ENCODE measurements around the gene ASTN2. TPM values are rescaled to one million over a fixed set of nuclear protein-coding genes. Genes with fewer than 3 reads are reported as not detected.

The ASTN2 gene
- total RNA-seq, 4 donors from 2014 or later, result 0.94 to 5.6 (median 3.7) TPM

DNA sequence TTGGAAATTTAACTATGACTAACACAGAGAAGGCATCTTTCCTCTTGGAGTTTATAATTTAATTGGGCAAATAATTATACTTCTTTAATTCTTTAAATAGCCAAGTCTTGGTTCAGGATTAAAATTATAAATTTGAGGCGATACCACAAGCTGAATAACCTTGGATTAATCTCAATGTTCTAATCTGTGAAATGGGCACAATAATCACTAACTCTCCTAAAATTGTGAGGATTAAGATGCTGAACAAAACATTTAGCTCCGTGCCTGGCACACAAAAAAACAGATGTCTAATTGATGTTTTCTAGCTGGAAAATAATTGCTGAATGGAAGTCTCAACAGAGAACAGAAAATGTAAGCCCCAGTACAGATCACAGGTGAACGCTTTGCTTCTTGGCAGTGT lies 797.5 kb downstream of the ASTN2 start:
- Histone ChIP-seq H3K4me3 (replicated peaks in 1 of 3) (no peak overlapping the region), H3K36me3 (no peaks in the 10 kb centered on the region), H3K4me1 (no peaks in the 10 kb centered on the region), H3K27me3 (no peaks in the 10 kb centered on the region), H3K27ac (no peak overlapping the region), H3K9me3 (no peaks in the 10 kb centered on the region)
- WGBS, 2 donors, result 96 to 98% methylated on average over 3 of the region's 3 CpGs
- no peak for DNase-seq
- intact Hi-C loops (cut with DNase I), result no loop called here
- TF ChIP-seq POLR2A (IDR thresholded peaks at IDR 0.05), result no peak
- TF ChIP-seq, protein P1, sequence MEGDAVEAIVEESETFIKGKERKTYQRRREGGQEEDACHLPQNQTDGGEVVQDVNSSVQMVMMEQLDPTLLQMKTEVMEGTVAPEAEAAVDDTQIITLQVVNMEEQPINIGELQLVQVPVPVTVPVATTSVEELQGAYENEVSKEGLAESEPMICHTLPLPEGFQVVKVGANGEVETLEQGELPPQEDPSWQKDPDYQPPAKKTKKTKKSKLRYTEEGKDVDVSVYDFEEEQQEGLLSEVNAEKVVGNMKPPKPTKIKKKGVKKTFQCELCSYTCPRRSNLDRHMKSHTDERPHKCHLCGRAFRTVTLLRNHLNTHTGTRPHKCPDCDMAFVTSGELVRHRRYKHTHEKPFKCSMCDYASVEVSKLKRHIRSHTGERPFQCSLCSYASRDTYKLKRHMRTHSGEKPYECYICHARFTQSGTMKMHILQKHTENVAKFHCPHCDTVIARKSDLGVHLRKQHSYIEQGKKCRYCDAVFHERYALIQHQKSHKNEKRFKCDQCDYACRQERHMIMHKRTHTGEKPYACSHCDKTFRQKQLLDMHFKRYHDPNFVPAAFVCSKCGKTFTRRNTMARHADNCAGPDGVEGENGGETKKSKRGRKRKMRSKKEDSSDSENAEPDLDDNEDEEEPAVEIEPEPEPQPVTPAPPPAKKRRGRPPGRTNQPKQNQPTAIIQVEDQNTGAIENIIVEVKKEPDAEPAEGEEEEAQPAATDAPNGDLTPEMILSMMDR (IDR thresholded peaks at IDR 0.05), result no peak

DNA sequence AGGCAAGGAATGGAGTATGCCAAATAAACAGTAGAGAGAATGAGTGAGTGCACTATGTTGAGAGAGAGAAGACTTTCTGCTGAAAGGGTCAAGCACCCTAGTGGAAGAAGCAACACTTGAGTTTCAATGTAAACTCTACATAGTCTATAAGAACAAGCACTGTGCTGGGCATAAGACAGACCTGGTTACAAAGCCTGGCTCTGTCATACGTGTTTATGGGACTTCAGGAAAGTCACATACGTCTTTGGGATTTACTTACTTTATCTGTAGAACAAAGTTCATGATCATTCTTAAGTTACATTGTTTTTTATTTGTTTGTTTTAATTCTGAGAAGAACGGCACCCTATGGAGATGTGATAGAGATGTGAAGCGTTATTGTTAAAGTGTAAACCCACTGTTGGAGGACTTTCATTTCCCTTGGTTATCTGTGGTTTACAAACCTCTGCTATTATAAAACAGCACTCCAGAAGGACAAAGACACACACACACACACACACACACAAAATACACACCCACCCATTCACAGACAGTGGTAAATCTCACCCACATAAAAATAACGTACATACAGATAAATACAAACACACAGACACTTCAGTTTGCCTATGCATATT lies 798.4 kb downstream of the ASTN2 start:
- Histone ChIP-seq H3K36me3 (no peaks in the 10 kb centered on the region), H3K4me1 (no peaks in the 10 kb centered on the region), H3K9me3 (no peaks in the 10 kb centered on the region), H3K27me3 (no peaks in the 10 kb centered on the region), H3K4me3 (replicated peaks in 1 of 3) (no peak overlapping the region), H3K27ac (no peak overlapping the region)
- TF ChIP-seq, protein P1 (IDR thresholded peaks at IDR 0.05), result no peak
- TF ChIP-seq POLR2A (IDR thresholded peaks at IDR 0.05), result no peak
- intact Hi-C loops (cut with DNase I), result no loop called here
- no peak for DNase-seq
- WGBS, 2 donors, result 59 to 74% methylated on average over 5 of the region's 5 CpGs

DNA sequence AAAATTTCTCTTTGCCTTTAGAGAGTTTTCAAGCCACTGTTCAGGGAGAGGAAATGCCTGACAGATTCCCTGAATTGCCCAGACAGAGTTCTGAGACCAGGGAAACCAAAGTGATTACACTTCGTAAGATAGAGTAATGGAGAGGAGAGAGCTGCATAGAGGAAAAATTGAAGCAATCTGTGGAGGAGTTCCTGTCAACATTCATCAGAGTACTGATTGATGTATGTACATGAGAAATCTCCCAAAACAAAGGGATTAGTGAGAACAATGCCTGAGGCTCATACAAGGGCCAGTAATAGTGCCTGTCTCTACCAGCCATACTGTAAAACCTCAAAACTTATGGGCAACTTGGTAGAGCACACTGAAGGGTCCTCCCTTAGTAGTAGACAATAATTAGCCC lies 806.8 kb downstream of the ASTN2 start:
- no peaks in the 10 kb centered on the region for H3K4me1 ChIP-seq
- H3K9me3 ChIP-seq, result no peaks in the 10 kb centered on the region
- TF ChIP-seq POLR2A (IDR thresholded peaks at IDR 0.05), result no peak
- TF ChIP-seq, protein P1 (IDR thresholded peaks at IDR 0.05), result no peak
- H3K4me3 ChIP-seq (replicated peaks in 1 of 3), result no peak overlapping the region
- no peak overlapping the region for H3K27ac ChIP-seq
- no peaks in the 10 kb centered on the region for H3K36me3 ChIP-seq
- DNase-seq, result no peak
- intact Hi-C loops (cut with DNase I), result no loop called here
- no peaks in the 10 kb centered on the region for H3K27me3 ChIP-seq
- WGBS, 2 donors, result 93 to 100% methylated on average over 1 of the region's 1 CpG

DNA sequence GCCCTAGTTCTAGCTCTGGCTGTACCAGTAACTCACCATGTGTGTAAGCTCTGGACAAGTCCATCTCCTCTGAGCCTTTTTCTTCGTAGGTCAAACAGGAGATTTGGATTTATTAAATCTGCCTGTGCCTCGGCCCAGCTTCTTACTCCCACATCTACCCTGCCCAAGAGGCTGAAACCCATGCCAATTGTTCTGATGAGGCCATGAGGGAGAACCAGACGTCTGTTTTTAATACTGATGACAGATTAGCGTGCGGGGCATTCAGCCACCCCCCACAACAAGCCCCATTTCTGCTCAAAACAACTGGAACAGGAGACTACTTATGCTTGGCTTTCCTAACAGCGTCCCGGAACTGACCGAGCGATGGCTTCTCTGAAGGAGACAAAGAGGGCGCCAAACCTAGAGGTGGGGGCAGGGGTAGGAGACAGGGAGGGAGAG lies 808.9 kb downstream of the ASTN2 start:
- Histone ChIP-seq H3K27ac (no peak overlapping the region), H3K27me3 (no peaks in the 10 kb centered on the region), H3K4me1 (no peaks in the 10 kb centered on the region), H3K9me3 (no peaks in the 10 kb centered on the region), H3K36me3 (no peaks in the 10 kb centered on the region), H3K4me3 (replicated peaks in 1 of 3) (no peak overlapping the region)
- DNase-seq, result peak; percentile 3 to 7
- TF ChIP-seq, protein P1 (IDR thresholded peaks at IDR 0.05), result no peak
- TF ChIP-seq POLR2A (IDR thresholded peaks at IDR 0.05), result no peak
- WGBS, 2 donors, result 66 to 67% methylated on average over 10 of the region's 10 CpGs
- intact Hi-C loops (cut with DNase I), result no loop called here

DNA sequence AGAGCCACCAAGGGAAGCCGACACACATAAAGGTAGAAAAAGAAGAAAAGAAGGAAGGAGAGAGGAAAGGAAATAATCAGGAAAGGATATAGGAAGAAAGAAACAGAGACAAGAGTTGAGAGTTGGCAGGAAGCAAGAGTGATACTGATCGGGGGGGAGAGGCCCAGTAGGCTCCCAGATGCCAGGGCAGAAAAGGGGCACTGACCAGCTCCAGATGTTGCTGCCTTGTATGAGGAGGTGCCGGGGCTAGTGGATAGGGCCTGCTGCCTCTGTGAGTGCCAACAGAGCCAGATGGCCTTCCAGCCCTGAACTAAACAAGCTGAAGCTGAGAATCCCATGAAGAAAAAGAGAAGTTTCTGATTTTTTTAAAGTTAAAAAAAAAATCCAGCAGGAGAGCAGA lies 809.8 kb downstream of the ASTN2 start:
- Histone ChIP-seq H3K27ac (no peak overlapping the region), H3K27me3 (no peaks in the 10 kb centered on the region), H3K4me1 (no peaks in the 10 kb centered on the region), H3K4me3 (replicated peaks in 1 of 3) (no peak overlapping the region), H3K36me3 (no peaks in the 10 kb centered on the region), H3K9me3 (no peaks in the 10 kb centered on the region)
- no peak for TF ChIP-seq POLR2A (IDR thresholded peaks at IDR 0.05)
- TF ChIP-seq, protein P1 (IDR thresholded peaks at IDR 0.05), result no peak
- WGBS, 2 donors, result 87 to 93% methylated on average over 3 of the region's 3 CpGs
- intact Hi-C loops (cut with DNase I), result no loop called here
- no peak for DNase-seq

All from thyroid gland (tissue), 4 donors.